K562 (cell line): ENCODE data around the gene CHPF. TPM values are rescaled to one million over a fixed set of nuclear protein-coding genes. Genes with fewer than 3 reads are reported as not detected.
A peak's percentile ranks its signal among the peaks of the same experiment; 100 is the strongest.

ENCODE experiments used
- ATAC-seq: fragments of 200-7000 bp; cut with Tn5 transposase; 3 replicates; pipeline ENCODE4 v1.9.1; 2020; ENCODE audit warnings: moderate library complexity
- BruUV-seq: library from RNA; stranded (reverse); fragments of 400-500 nt; replicated peaks from 2 replicates; lab custom pipeline; 2021; lab: Mats Ljungman, UMichigan
- CTCF ChIA-PET: fragments of 300-600 bp; formaldehyde crosslinking; extraction: SDS; loops from one replicate; lab custom pipeline; 2021; ENCODE audit warnings: low intra/inter-chr PET ratio; lab: Yijun Ruan, JAX
- POLR2A ChIA-PET: fragments of 300-600, 350-650 bp; sonication (Branson Sonifier 250); formaldehyde crosslinking; extraction: SDS; loops from one replicate; lab custom pipeline; 2021; ENCODE audit warnings: antibody characterized with exemption, inconsistent platforms; lab: Yijun Ruan, JAX
- DNase-seq, 4 experiments: peaks; one replicate each; pipeline versions ENCODE4 v3.0.0 to v3.0.0-alpha.2; 2011 to 2018; ENCODE audit warnings: low spot score in 3 of 4, mixed read lengths in 3 of 4; ENCODE audit errors: extremely low read depth in 1 of 4
- FAIRE-seq: peaks from 2 replicates; lab custom pipeline; 2011; peaks lifted over from hg19 to GRCh38; lab: Jason Lieb, UNC
- H2AFZ ChIP-seq: 2 replicates; pipeline ENCODE4 v1.6.0; 2011; ENCODE audit warnings: low read depth, low read length, control low read depth, inconsistent platforms
- H3K27ac ChIP-seq: fragments of 200-600 bp; 3 replicates; pipeline ENCODE4 v1.8.0; 2011; ENCODE audit warnings: low read depth, mild to moderate bottlenecking, control low read depth, inconsistent platforms, low read length, moderate library complexity, mixed read lengths; ENCODE audit errors: extremely low read depth
- H3K27me3 ChIP-seq, 2 experiments: fragments of 300-600 bp in 1 of 2; 2 replicates in 1 of 2; 3 replicates in 1 of 2; pipeline versions ENCODE4 v1.6.0 to v1.8.0; 2011; ENCODE audit warnings: inconsistent platforms in 2 of 2, low read length in 2 of 2, mild to moderate bottlenecking in 1 of 2, mixed read lengths in 1 of 2, moderate library complexity in 1 of 2; ENCODE audit not compliant: control insufficient read depth in 2 of 2, insufficient read depth in 2 of 2
- H3K36me3 ChIP-seq: fragments of 300-600 bp; 3 replicates; pipeline ENCODE4 v1.8.0; 2011; ENCODE audit warnings: mild to moderate bottlenecking, low read length, inconsistent platforms; ENCODE audit not compliant: control insufficient read depth, insufficient read depth
- H3K4me1 ChIP-seq, 2 experiments: fragments of 200-600 bp in 1 of 2; replicated peaks in 1 of 2; 2 replicates in 1 of 2; 3 replicates in 1 of 2; pipeline versions ENCODE4 v1.5.1 to v1.8.0; 2011; ENCODE audit warnings: inconsistent platforms in 2 of 2, low read length in 2 of 2, mild to moderate bottlenecking in 1 of 2, mixed read lengths in 1 of 2, moderate library complexity in 1 of 2; ENCODE audit not compliant: control insufficient read depth in 2 of 2, insufficient read depth in 2 of 2
- H3K4me2 ChIP-seq: 2 replicates; pipeline ENCODE4 v1.6.1; 2011; ENCODE audit warnings: low read length, control low read depth, inconsistent platforms, mixed read lengths; ENCODE audit not compliant: insufficient read depth
- H3K4me3 ChIP-seq: fragments of 200-600 bp; sonication (generic), shearing (Covaris generic); 2 replicates; pipeline ENCODE4 v1.5.1; 2016; ENCODE audit warnings: control low read depth, inconsistent platforms
- H3K79me2 ChIP-seq: fragments of 200-600 bp; 3 replicates; pipeline ENCODE4 v1.8.0; 2011; ENCODE audit warnings: low read length, inconsistent platforms; ENCODE audit not compliant: control insufficient read depth, insufficient read depth
- H3K9ac ChIP-seq, 2 experiments: 2 replicates each; pipeline versions ENCODE4 v1.6.0 to v1.6.1; 2011; ENCODE audit warnings: low read depth in 2 of 2, low read length in 2 of 2, control low read depth in 1 of 2, inconsistent platforms in 1 of 2, mild to moderate bottlenecking in 1 of 2, mixed read lengths in 1 of 2; ENCODE audit not compliant: insufficient read depth in 1 of 2
- H3K9me1 ChIP-seq: one replicate; pipeline ENCODE4 v1.6.0; 2011; ENCODE audit warnings: inconsistent platforms, mild to moderate bottlenecking, low read length, moderate library complexity; ENCODE audit not compliant: control insufficient read depth, insufficient read depth
- H3K9me3 ChIP-seq: replicated peaks from 2 replicates; pipeline ENCODE4 v1.5.1; 2011; ENCODE audit warnings: low read depth, low read length, inconsistent platforms; ENCODE audit not compliant: control insufficient read depth, insufficient read depth
- H4K20me1 ChIP-seq: replicated peaks from 2 replicates; pipeline ENCODE4 v1.6.1; 2011; ENCODE audit warnings: low read length, inconsistent platforms, mixed read lengths; ENCODE audit not compliant: control insufficient read depth, insufficient read depth
- BCLAF1 ChIP-seq, 2 experiments: fragments of 450-650 bp in 1 of 2; IDR thresholded peaks; 2 replicates each; pipeline ENCODE4 v1.6.1; 2011 to 2017; ENCODE audit warnings: low read depth in 2 of 2, antibody characterized with exemption in 1 of 2, borderline replicate concordance in 1 of 2, low read length in 1 of 2, mild to moderate bottlenecking in 1 of 2, mixed read lengths in 1 of 2; ENCODE audit not compliant: control insufficient read depth in 1 of 2
- FOXJ3 ChIP-seq: sonication (generic); formaldehyde crosslinking; IDR thresholded peaks from 2 replicates; pipeline ENCODE4 v1.4.0; 2020; ENCODE audit warnings: mild to moderate bottlenecking, missing genetic modification reagents
- HIVEP1 ChIP-seq: fragments of 250-450 bp; sonication (Bioruptor Pico); IDR thresholded peaks from 2 replicates; pipeline ENCODE4 v1.4.0; 2020; ENCODE audit warnings: mild to moderate bottlenecking
- POLR2B ChIP-seq: fragments of 450-650 bp; IDR thresholded peaks from 2 replicates; pipeline ENCODE4 v1.6.1; 2018; ENCODE audit warnings: low read depth; ENCODE audit not compliant: partially characterized antibody
- RBM14 ChIP-seq: fragments of 200-400 bp; formaldehyde crosslinking; IDR thresholded peaks from 2 replicates; pipeline ENCODE4 v1.6.1; 2018; ENCODE audit warnings: low read depth, mild to moderate bottlenecking, low read length, moderate library complexity, borderline replicate concordance; ENCODE audit not compliant: insufficient read depth
- RHOXF2B ChIP-seq: fragments of 250-450 bp; sonication (Bioruptor Pico); conservative IDR thresholded peaks from 2 replicates; pipeline ENCODE4 v1.5.1; 2021
- ZNF445 ChIP-seq: fragments of 250-450 bp; sonication (Bioruptor Pico); IDR thresholded peaks from 2 replicates; pipeline ENCODE4 v1.4.0; 2020; ENCODE audit warnings: low read depth, mild to moderate bottlenecking, moderate library complexity
- WGBS: fragments of 100-300 bp; shearing (Covaris generic); methylation state at CpG from one replicate; pipeline ENCODE4 v1.1.6; 2016; ENCODE audit warnings: low coverage, mixed read lengths; ENCODE audit not compliant: insufficient coverage; ENCODE audit errors: missing lambda C conversion rate; 5-methylcytosine and 5-hydroxymethylcytosine counted together
- in situ Hi-C: fragments of 300-500 bp; cut with MboI; formaldehyde crosslinking; loops from 4 replicates; pipeline ENCODE4 v1.15.0; 2018; ENCODE audit warnings: inconsistent platforms, mixed read lengths
- intact Hi-C: fragments of 100-400 bp; cut with micrococcal nuclease; formaldehyde crosslinking; loops from 2 replicates; pipeline ENCODE4 v1.14.2; 2022
- polyA plus RNA-seq, 8 experiments: library from polyadenylated mRNA; depleted of rRNA in 4 of 8; stranded (reverse) in 5 of 8; unstranded in 3 of 8; fragments of >200 nt; fragmentation: Nextera tagmentation in 2 of 8; fragmentation: Illumina TruSeq in 1 of 8; extraction: Ambion mirVana in 2 of 8; extraction: Trizol in 1 of 8; gene quantifications; 2 replicates each; pipeline versions ENCODE4 v1.2.1 to v1.2.3, GENCODE V29; 2011 to 2014; ENCODE audit warnings: inconsistent platforms in 1 of 8, missing spikeins in 1 of 8
- total RNA-seq, 7 experiments: library from RNA; depleted of rRNA in 6 of 7; stranded (reverse); fragments of >200 nt in 6 of 7; fragmentation: Illumina TruSeq in 2 of 7; extraction: Trizol in 2 of 7; gene quantifications; 2 replicates each; pipeline versions ENCODE4 v1.2.1 to v1.2.3, GENCODE V29; 2011 to 2021; ENCODE audit warnings: low replicate concordance in 1 of 7
- TF ChIP-seq, protein P1 (sequence below), 2 experiments: fragments of 450-650 bp; formaldehyde crosslinking in 1 of 2; IDR thresholded peaks; 2 replicates each; pipeline versions ENCODE4 v1.4.0 to v1.6.1; 2014 to 2020; ENCODE audit warnings: mild to moderate bottlenecking in 2 of 2, borderline replicate concordance in 1 of 2, low read depth in 1 of 2

Gene CHPF
- total and polyA plus RNA-seq, 9 of the 15 experiments (the other 6 are each of a cell fraction or from before 2014, with no cell fraction given): 0.15 to 57.2 (median 7.9) TPM

DNA sequence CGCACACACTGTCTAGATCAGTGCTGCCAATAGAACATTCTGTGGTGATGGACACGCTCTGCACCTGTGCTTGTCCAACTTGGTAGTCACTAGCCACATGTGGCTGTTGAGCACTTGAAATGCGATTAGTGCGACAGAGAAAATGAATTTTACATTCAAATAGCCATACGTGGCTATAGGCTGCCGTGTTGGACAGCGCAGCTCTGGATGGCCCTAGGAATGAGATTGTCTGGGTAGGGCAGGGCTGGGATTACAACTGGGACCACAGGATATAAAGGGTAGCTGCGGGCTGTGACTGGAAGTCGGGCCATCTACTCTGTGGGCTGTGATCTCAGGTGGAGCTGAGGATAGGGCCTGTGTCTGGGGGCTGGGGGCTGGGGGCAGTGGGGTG lies 24.1 kb downstream of the CHPF start:
- H3K4me3 ChIP-seq: no peak overlapping the region
- H3K9ac ChIP-seq: peak overlapping the region in 1 of 2 experiments; percentile 13; a peak in 1 of 4 replicates
- no peak for ATAC-seq
- peak overlapping the region; percentile 46; the same call in 1 of the 2 replicates for H3K4me2 ChIP-seq
- ChIA-PET POLR2A (interaction anchor here (0.6 to 1.6 kb wide), 4 partner anchors 8 to 245 kb away, joined by 3 to 7 read pairs (median 4); no protein-coding TSS in a partner anchor), CTCF (no interaction called here)
- no TSS peak for BruUV-seq
- no peaks in the 10 kb centered on the region for H4K20me1 ChIP-seq
- H3K9me1 ChIP-seq: peaks cover 3% of the 10 kb centered on the region
- FAIRE-seq: no peak
- H2AFZ ChIP-seq: no peak overlapping the region
- no peaks in the 10 kb centered on the region for H3K27me3 ChIP-seq
- H3K36me3 ChIP-seq: peaks cover 21% of the 10 kb centered on the region; the same call in 2 of the 3 replicates
- in situ Hi-C loops: no loop called here
- H3K4me1 ChIP-seq: peaks cover 68 to 88% of the 10 kb centered on the region in 2 experiments
- no peak for DNase-seq
- WGBS: 82% methylated on average over 9 of the region's 9 CpGs
- intact Hi-C loops: no loop called here
- H3K79me2 ChIP-seq: peaks cover 85% of the 10 kb centered on the region
- no peaks in the 10 kb centered on the region for H3K9me3 ChIP-seq
- peak overlapping the region; percentile 46; the same call in 2 of the 3 replicates for H3K27ac ChIP-seq
- TF ChIP-seq ZNF445 (CRISPR knock-in tag): no peak
- TF ChIP-seq FOXJ3: no peak
- no peak for TF ChIP-seq HIVEP1
- TF ChIP-seq, protein P1, sequence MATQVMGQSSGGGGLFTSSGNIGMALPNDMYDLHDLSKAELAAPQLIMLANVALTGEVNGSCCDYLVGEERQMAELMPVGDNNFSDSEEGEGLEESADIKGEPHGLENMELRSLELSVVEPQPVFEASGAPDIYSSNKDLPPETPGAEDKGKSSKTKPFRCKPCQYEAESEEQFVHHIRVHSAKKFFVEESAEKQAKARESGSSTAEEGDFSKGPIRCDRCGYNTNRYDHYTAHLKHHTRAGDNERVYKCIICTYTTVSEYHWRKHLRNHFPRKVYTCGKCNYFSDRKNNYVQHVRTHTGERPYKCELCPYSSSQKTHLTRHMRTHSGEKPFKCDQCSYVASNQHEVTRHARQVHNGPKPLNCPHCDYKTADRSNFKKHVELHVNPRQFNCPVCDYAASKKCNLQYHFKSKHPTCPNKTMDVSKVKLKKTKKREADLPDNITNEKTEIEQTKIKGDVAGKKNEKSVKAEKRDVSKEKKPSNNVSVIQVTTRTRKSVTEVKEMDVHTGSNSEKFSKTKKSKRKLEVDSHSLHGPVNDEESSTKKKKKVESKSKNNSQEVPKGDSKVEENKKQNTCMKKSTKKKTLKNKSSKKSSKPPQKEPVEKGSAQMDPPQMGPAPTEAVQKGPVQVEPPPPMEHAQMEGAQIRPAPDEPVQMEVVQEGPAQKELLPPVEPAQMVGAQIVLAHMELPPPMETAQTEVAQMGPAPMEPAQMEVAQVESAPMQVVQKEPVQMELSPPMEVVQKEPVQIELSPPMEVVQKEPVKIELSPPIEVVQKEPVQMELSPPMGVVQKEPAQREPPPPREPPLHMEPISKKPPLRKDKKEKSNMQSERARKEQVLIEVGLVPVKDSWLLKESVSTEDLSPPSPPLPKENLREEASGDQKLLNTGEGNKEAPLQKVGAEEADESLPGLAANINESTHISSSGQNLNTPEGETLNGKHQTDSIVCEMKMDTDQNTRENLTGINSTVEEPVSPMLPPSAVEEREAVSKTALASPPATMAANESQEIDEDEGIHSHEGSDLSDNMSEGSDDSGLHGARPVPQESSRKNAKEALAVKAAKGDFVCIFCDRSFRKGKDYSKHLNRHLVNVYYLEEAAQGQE (IDR thresholded peaks at IDR 0.05; ENCODE audit: borderline replicate concordance): 0 out of 2 replicates have a peak, but pooled peaks have one; percentile 9
- TF ChIP-seq, protein P1 (CRISPR knock-in tag; IDR thresholded peaks at IDR 0.05; ENCODE audit: low read depth): no peak
- TF ChIP-seq RBM14: no peak
- TF ChIP-seq BCLAF1 (IDR thresholded peaks at IDR 0.05; ENCODE audit: borderline replicate concordance in 1 of 2, control insufficient read depth in 1 of 2, low read depth in 2 of 2, low read length in 1 of 2): no peak
- no peak for TF ChIP-seq RHOXF2B
- no peak for TF ChIP-seq POLR2B
